ENCODE data around the gene STRIP2. TPM values are rescaled to one million over a fixed set of nuclear protein-coding genes. Genes with fewer than 3 reads are reported as not detected.
"Not testable (repeated sequence)": the region's sequence is repeated elsewhere in the genome, so short reads cannot be mapped to it uniquely, and the experiment has no call there.

The STRIP2 gene
- total RNA-seq, 1 experiment from 2014 or later, result 9.9 TPM

DNA sequence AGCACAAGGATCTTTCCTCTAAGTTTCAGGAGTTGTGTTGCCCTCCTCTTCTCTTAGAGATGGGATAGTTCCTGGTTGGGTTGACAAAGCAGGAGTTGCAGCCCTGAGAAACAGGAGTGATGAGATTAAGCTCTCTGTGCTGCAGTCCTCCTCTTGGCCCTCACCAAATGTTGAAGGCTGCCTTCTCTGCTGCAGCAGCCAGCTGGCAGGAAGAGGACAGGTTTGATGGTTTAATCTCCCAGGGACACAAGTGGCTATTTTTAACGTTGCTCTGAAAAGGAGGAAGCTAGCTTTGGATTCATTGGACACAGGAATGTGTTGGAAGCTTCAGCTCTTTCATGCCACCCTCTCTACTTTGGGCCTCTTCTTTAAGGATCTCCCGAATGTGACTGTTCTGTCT is 9.4 kb downstream of the STRIP2 start:
- H4K5ac ChIP-seq (ENCODE audit: insufficient read length, low read depth, low read length), result no peak overlapping the region
- H2BK5ac ChIP-seq (ENCODE audit: insufficient read length, low read length), result no peak overlapping the region
- no peak overlapping the region for H4K91ac ChIP-seq (ENCODE audit: insufficient read length, low read depth, low read length)
- H4K20me1 ChIP-seq (ENCODE audit: control insufficient read depth, insufficient read depth, insufficient read length), result no peaks in the 10 kb centered on the region
- H3K27me3 ChIP-seq (ENCODE audit: insufficient read depth, low read length), result no peaks in the 10 kb centered on the region
- no peak overlapping the region for H2AFZ ChIP-seq (ENCODE audit: low read length)
- Mint-ChIP-seq H3K36me3 (ENCODE audit: insufficient read depth in 1 of 3, low read depth in 3 of 3) (peaks cover 32 to 55% (median 42%) of the 10 kb centered on the region in 3 experiments), H3K27me3 (ENCODE audit: low read depth) (no peaks in the 10 kb centered on the region), H3K27ac (peak overlapping the region in 1 of 3 experiments; percentile 50; a peak in 2 of 7 replicates), H3K4me3 (no peak overlapping the region), H3K9me3 (peaks cover 3% of the 10 kb centered on the region in 2 experiments; a peak in 3 of 5 replicates), H3K4me1 (peaks cover 0 to 6% of the 10 kb centered on the region in 2 experiments; a peak in 1 of 4 replicates)
- no peak overlapping the region for H3K23ac ChIP-seq (ENCODE audit: insufficient read length, low read depth, low read length)
- WGBS (ENCODE audit: extremely low coverage, insufficient read length, low lambda C conversion rate), result no CpG with 5 or more reads among the region's 2 CpGs
- no peak overlapping the region for H4K8ac ChIP-seq (replicated peaks; ENCODE audit: insufficient read length, low read depth, low read length)
- no peak overlapping the region for H3T11ph ChIP-seq (ENCODE audit: low read length)
- H3K79me1 ChIP-seq (ENCODE audit: insufficient read depth, low read depth, low read length, poor library complexity, severe bottlenecking), result no peaks in the 10 kb centered on the region
- H2BK12ac ChIP-seq (ENCODE audit: insufficient read length, low read depth, low read length), result no peak overlapping the region
- no peak overlapping the region for H3K14ac ChIP-seq (ENCODE audit: insufficient read depth, low read length)
- H2BK15ac ChIP-seq (ENCODE audit: low read depth, low read length), result no peak overlapping the region
- H2BK20ac ChIP-seq (ENCODE audit: low read depth, low read length, poor library complexity, severe bottlenecking), result no peak overlapping the region
- TF ChIP-seq, protein P1, sequence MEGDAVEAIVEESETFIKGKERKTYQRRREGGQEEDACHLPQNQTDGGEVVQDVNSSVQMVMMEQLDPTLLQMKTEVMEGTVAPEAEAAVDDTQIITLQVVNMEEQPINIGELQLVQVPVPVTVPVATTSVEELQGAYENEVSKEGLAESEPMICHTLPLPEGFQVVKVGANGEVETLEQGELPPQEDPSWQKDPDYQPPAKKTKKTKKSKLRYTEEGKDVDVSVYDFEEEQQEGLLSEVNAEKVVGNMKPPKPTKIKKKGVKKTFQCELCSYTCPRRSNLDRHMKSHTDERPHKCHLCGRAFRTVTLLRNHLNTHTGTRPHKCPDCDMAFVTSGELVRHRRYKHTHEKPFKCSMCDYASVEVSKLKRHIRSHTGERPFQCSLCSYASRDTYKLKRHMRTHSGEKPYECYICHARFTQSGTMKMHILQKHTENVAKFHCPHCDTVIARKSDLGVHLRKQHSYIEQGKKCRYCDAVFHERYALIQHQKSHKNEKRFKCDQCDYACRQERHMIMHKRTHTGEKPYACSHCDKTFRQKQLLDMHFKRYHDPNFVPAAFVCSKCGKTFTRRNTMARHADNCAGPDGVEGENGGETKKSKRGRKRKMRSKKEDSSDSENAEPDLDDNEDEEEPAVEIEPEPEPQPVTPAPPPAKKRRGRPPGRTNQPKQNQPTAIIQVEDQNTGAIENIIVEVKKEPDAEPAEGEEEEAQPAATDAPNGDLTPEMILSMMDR (conservative IDR thresholded peaks at IDR 0.05), result no peak
- no peak overlapping the region for H3K56ac ChIP-seq (ENCODE audit: insufficient read length, low read depth, low read length)
- no peak for DNase-seq
- H2BK120ac ChIP-seq (ENCODE audit: low read depth, low read length, poor library complexity, severe bottlenecking), result no peak overlapping the region
- no peaks in the 10 kb centered on the region for H3K79me2 ChIP-seq (ENCODE audit: insufficient read depth, low read length)
- H2AK5ac ChIP-seq (ENCODE audit: insufficient read length, low read length), result no peak overlapping the region
- no peak overlapping the region for H3K4me2 ChIP-seq (ENCODE audit: insufficient read depth, insufficient read length, low read length)
- no peaks in the 10 kb centered on the region for H3K9me3 ChIP-seq (ENCODE audit: control insufficient read depth, low read depth, low read length)
- H3K4me1 ChIP-seq (ENCODE audit: insufficient read depth, low read length), result no peaks in the 10 kb centered on the region
- no peak overlapping the region for H3K4ac ChIP-seq (ENCODE audit: low read depth, low read length)
- no peak overlapping the region for H3K9ac ChIP-seq (ENCODE audit: extremely low read depth, insufficient read length, low read length)
- no peaks in the 10 kb centered on the region for H3K23me2 ChIP-seq (ENCODE audit: insufficient read length, low read depth, low read length, poor library complexity, severe bottlenecking)
- no peak overlapping the region for H3K27ac ChIP-seq (ENCODE audit: insufficient read length, low read depth, low read length)
- no peak overlapping the region for H3K18ac ChIP-seq (ENCODE audit: insufficient read length, low read depth, low read length)

DNA sequence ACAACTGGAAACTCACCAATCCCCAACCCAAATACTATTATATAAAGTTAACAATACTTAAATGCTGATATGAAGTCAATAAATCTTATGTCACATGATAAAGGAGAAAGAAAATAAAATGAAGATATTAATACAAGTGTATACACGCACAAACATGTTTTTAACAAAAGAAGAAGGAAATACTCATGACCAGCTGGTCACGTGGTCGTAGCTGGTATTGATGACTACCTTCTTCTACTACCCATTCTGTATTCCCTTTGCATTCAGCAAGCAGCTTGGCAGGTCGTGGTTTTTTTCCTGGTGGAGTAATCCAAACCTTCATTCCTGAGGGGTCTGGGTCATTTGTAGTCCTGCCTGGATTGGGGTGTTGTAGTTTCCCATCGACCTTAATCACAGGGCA is 10.5 kb downstream of the STRIP2 start:
- H3K4ac ChIP-seq (ENCODE audit: low read depth, low read length); H3K27me3 Mint-ChIP-seq (ENCODE audit: low read depth); H2AFZ ChIP-seq (ENCODE audit: low read length); H2BK120ac ChIP-seq (ENCODE audit: low read depth, low read length, poor library complexity, severe bottlenecking); H3K9ac ChIP-seq (ENCODE audit: extremely low read depth, insufficient read length, low read length); H3K79me1 ChIP-seq (ENCODE audit: insufficient read depth, low read depth, low read length, poor library complexity, severe bottlenecking); H3K56ac ChIP-seq (ENCODE audit: insufficient read length, low read depth, low read length); H4K5ac ChIP-seq (ENCODE audit: insufficient read length, low read depth, low read length); H3K23ac ChIP-seq (ENCODE audit: insufficient read length, low read depth, low read length); H3K23me2 ChIP-seq (ENCODE audit: insufficient read length, low read depth, low read length, poor library complexity, severe bottlenecking); H2BK20ac ChIP-seq (ENCODE audit: low read depth, low read length, poor library complexity, severe bottlenecking); H3K18ac ChIP-seq (ENCODE audit: insufficient read length, low read depth, low read length); H2BK5ac ChIP-seq (ENCODE audit: insufficient read length, low read length); H3K14ac ChIP-seq (ENCODE audit: insufficient read depth, low read length); H3K27ac ChIP-seq (ENCODE audit: insufficient read length, low read depth, low read length); H3K9me3 Mint-ChIP-seq; H3K4me3 Mint-ChIP-seq; H3K4me1 Mint-ChIP-seq; H4K8ac ChIP-seq (replicated peaks; ENCODE audit: insufficient read length, low read depth, low read length); H2BK12ac ChIP-seq (ENCODE audit: insufficient read length, low read depth, low read length); H2AK5ac ChIP-seq (ENCODE audit: insufficient read length, low read length); H4K91ac ChIP-seq (ENCODE audit: insufficient read length, low read depth, low read length); H3K79me2 ChIP-seq (ENCODE audit: insufficient read depth, low read length); H3K27me3 ChIP-seq (ENCODE audit: insufficient read depth, low read length); H2BK15ac ChIP-seq (ENCODE audit: low read depth, low read length); H3K4me1 ChIP-seq (ENCODE audit: insufficient read depth, low read length); H3K9me3 ChIP-seq (ENCODE audit: control insufficient read depth, low read depth, low read length); H3T11ph ChIP-seq (ENCODE audit: low read length); DNase-seq; H4K20me1 ChIP-seq (ENCODE audit: control insufficient read depth, insufficient read depth, insufficient read length); H3K27ac Mint-ChIP-seq; H3K4me2 ChIP-seq (ENCODE audit: insufficient read depth, insufficient read length, low read length): not testable (repeated sequence)
- H3K36me3 Mint-ChIP-seq (ENCODE audit: insufficient read depth in 1 of 3, low read depth in 3 of 3), result peaks cover 42 to 67% (median 54%) of the 10 kb centered on the region in 3 experiments
- no CpG with 5 or more reads among the region's 5 CpGs for WGBS (ENCODE audit: extremely low coverage, insufficient read length, low lambda C conversion rate)
